Keratinocyte (primary cell): Measurements from ENCODE around the gene ARHGAP9.

ENCODE experiments used
- EZH2 ChIP-seq: IDR thresholded peaks from one replicate; pipeline ENCODE4 v1.6.1; 2012; ENCODE audit warnings: inconsistent platforms, mild to moderate bottlenecking, low read length, moderate library complexity
- TF ChIP-seq, protein P1 (sequence below), 3 experiments: IDR thresholded peaks in 1 of 3; conservative IDR thresholded peaks in 1 of 3; optimal IDR thresholded peaks in 1 of 3; 2 replicates in 2 of 3; 3 replicates in 1 of 3; pipeline versions ENCODE3 to v1.5.1; 2011; ENCODE audit warnings: low read length in 3 of 3, mild to moderate bottlenecking in 3 of 3, moderate library complexity in 2 of 3, control low read depth in 1 of 3, inconsistent platforms in 1 of 3; ENCODE audit not compliant: insufficient read depth in 2 of 3; ENCODE audit errors: extremely low read depth in 1 of 3

- TF ChIP-seq, protein P1, sequence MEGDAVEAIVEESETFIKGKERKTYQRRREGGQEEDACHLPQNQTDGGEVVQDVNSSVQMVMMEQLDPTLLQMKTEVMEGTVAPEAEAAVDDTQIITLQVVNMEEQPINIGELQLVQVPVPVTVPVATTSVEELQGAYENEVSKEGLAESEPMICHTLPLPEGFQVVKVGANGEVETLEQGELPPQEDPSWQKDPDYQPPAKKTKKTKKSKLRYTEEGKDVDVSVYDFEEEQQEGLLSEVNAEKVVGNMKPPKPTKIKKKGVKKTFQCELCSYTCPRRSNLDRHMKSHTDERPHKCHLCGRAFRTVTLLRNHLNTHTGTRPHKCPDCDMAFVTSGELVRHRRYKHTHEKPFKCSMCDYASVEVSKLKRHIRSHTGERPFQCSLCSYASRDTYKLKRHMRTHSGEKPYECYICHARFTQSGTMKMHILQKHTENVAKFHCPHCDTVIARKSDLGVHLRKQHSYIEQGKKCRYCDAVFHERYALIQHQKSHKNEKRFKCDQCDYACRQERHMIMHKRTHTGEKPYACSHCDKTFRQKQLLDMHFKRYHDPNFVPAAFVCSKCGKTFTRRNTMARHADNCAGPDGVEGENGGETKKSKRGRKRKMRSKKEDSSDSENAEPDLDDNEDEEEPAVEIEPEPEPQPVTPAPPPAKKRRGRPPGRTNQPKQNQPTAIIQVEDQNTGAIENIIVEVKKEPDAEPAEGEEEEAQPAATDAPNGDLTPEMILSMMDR (optimal IDR thresholded peaks at IDR 0.05 in 1 of 3, IDR thresholded peaks at IDR 0.05 in 1 of 3, conservative IDR thresholded peaks at IDR 0.05 in 1 of 3; ENCODE audit: extremely low read depth in 1 of 3, insufficient read depth in 2 of 3, low read length in 3 of 3) = no peak
- no peak for TF ChIP-seq EZH2
Measured at GRCh38 chr12:57461917-57462250, 17.8 kb downstream of the ARHGAP9 start.
